Measurements from ENCODE around the gene ACTL7A. TPM values are rescaled to one million over a fixed set of nuclear protein-coding genes. Genes with fewer than 3 reads are reported as not detected.
"Not testable (repeated sequence)": the region's sequence is repeated elsewhere in the genome, so short reads cannot be mapped to it uniquely, and the experiment has no call there.

ACTL7A gene, protein sequence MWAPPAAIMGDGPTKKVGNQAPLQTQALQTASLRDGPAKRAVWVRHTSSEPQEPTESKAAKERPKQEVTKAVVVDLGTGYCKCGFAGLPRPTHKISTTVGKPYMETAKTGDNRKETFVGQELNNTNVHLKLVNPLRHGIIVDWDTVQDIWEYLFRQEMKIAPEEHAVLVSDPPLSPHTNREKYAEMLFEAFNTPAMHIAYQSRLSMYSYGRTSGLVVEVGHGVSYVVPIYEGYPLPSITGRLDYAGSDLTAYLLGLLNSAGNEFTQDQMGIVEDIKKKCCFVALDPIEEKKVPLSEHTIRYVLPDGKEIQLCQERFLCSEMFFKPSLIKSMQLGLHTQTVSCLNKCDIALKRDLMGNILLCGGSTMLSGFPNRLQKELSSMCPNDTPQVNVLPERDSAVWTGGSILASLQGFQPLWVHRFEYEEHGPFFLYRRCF
- total RNA-seq (2014; rRNA removed; shearing (Covaris generic); ENCODE audit: low replicate concordance) = not detected in 2 replicates

- no peaks in the 10 kb centered on the region for H3K36me3 ChIP-seq
- H3K9me3 ChIP-seq = no peaks in the 10 kb centered on the region
- H3K4me3 ChIP-seq = no peak within 1 kb of the TSS
- no peak for DNase-seq
- no peaks in the 10 kb centered on the region for H3K27me3 ChIP-seq
Measured at GRCh38 chr9:108861997-108862396, at the start of gene ACTL7A. Gene ACTL7A, plus strand, starts transcription at chr9:108862266. Its CDS starts 57 bp downstream, at chr9:108862323.

DNA sequence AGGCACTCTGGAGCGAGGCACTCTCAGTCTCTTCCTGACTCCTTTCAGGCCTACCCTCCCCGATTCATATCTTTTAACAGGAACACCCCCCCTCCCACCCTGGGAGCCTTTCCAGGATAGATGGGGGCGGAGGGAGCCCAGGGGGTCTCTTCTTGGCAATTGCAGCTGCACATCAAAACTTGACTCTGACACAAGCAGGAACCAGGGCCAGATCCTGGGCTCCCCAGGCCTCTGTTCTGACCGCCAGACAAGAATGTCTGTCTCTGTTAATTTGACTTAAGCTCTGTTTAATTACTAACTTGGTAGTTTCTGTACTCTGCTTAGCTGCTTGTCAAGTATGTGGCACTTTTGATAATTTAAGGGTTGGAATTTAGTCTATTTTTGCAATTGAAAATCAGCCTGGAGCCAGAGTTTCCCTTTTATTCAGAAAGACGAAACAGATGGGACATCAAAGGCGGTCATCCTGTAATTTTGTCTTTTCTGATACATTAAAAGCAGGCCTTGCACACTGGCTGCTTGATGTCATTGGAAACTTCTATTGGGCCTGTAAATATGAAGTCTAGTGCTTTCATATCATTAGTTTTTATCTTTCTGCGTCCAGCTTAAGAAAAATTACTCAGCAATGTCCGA is 49.6 kb upstream of the ACTL7A start:
- DNase-seq = no peak
- Histone ChIP-seq H3K9me3 (no peaks in the 10 kb centered on the region), H3K27me3 (0 out of 2 replicates have a peak, but pooled peaks cover 1% of the 10 kb centered on the region), H3K4me3 (no peak overlapping the region), H3K36me3 (no peaks in the 10 kb centered on the region)

DNA sequence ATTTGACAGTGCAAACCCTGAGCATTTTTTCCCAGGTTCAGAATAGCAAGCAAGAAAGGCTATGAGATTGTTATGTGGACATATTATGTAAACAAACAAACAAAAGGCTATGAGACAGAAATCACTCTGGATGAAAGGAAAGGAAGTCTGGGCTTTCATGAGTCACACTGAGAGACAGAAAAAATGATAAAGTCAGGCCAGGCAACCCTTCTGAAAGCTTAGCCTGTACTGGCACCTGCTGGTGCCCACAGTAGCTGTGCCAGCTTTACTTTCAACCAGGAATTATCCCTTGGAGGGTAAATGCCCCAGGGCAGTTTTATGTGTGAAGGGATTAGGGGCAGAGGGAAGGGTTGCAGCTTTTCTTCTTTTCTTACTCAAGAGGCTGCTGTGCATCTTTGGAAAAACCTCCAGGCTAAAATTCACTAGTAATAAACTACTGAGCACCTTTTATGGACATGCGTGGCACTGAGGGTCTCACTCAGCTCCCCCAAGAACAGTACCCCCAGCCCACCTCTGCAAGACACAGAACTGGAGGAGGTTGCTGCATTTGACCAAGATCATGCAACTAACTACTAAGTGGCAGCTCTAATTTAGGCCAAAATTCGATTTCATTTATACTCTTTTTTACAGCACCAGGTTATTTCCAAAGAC is 48.0 kb upstream of the ACTL7A start:
- Histone ChIP-seq H3K36me3 (no peaks in the 10 kb centered on the region), H3K27me3 (no peaks in the 10 kb centered on the region), H3K9me3 (no peaks in the 10 kb centered on the region), H3K4me3 (no peak overlapping the region)
- DNase-seq = peak; percentile 66

- H3K4me3 ChIP-seq = no peak overlapping the region
- no peak for DNase-seq
- H3K27me3 ChIP-seq = no peaks in the 10 kb centered on the region
- no peaks in the 10 kb centered on the region for H3K9me3 ChIP-seq
- H3K36me3 ChIP-seq = no peaks in the 10 kb centered on the region
Measured at GRCh38 chr9:108815156-108815555, 46.9 kb upstream of the ACTL7A start.

DNA sequence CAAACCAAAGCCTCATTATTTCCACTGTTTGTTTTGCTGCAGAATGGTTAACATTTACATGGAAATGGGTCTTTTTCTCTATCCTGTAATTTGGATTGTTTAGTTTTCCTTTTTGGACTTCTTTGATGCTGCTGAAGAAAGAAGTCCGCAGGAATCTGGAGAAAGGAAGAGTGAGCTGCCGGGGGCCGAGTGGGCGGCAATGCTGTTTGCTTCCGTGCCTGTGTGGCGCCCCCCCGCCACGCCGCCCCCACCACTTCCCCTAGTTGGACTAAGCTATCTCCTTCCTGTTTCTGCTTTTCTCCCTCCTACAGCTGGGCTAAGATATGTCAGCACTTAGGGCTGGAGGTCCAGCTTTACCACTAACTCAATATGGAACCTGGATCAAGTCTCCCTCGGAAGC is 46.0 kb upstream of the ACTL7A start:
- no peaks in the 10 kb centered on the region for H3K36me3 ChIP-seq
- H3K4me3 ChIP-seq = no peak overlapping the region
- H3K27me3 ChIP-seq = no peaks in the 10 kb centered on the region
- no peaks in the 10 kb centered on the region for H3K9me3 ChIP-seq
- DNase-seq = no peak

DNA sequence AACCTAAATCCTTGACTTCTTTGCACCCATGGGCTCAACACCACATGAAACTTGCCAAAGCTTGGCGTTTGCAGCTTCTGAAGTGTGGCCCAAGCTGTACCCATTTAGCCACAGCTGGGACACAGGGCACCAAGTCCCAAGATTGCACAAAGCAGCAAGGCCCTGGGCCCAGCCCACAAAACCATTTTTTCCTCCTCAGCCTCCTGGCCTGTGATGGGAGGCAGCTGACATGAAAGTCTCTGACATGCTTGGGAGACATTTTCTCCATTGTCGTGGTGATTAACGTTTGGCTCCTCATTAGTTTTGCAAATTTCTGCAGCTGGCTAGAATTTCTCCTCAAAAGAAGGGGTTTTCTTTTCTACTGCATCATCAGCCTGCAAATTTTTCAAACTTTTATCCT is 38.2 kb upstream of the ACTL7A start:
- DNase-seq = no peak
- Histone ChIP-seq H3K4me3 (no peak overlapping the region), H3K36me3 (no peaks in the 10 kb centered on the region), H3K27me3 (peaks cover 3% of the 10 kb centered on the region; the same call in 1 of the 2 replicates), H3K9me3 (no peaks in the 10 kb centered on the region)

- H3K36me3 ChIP-seq = no peaks in the 10 kb centered on the region
- no peak for DNase-seq
- no peak overlapping the region for H3K4me3 ChIP-seq
- H3K27me3 ChIP-seq = peaks cover 3% of the 10 kb centered on the region; the same call in 1 of the 2 replicates
- no peaks in the 10 kb centered on the region for H3K9me3 ChIP-seq
Measured at GRCh38 chr9:108830272-108830671, 31.8 kb upstream of the ACTL7A start.

DNA sequence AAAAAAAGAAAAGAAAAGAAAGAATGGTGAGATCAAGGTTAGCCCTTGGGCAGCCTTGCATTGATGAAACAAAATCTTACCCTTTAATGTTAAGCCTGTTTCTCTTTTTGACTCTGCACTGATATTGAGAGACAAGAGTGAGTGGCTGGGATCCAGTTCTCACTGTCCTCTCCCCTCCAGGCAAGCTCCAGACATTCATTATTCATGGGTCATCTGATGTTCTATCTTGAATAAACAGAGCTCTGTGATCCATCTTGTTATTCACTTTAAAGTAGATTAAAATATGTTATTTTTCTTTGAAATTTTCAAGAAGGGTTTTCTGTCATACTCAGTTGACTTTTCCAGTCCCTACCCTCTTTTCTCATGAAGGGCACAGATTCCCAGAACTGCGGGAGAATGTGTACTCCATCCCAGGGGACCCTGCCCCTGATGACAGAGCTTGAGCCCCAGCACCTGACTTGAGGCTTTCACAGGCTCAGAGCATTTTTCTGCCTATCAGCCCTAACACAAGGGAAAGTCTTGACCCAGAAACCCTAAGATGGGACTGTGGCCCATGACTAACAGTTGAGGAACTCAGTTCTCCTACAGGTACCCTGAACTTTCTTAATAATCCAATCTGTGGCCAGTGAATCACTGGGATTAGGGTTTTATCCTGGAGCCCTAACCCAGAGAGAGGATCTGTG is 30.4 kb upstream of the ACTL7A start:
- no peaks in the 10 kb centered on the region for H3K27me3 ChIP-seq
- DNase-seq = no peak
- no peak overlapping the region for H3K4me3 ChIP-seq
- H3K36me3 ChIP-seq = no peaks in the 10 kb centered on the region
- no peaks in the 10 kb centered on the region for H3K9me3 ChIP-seq

GRCh38 chr9:108832179-108832500 is 29.9 kb upstream of the ACTL7A start:
- no peaks in the 10 kb centered on the region for H3K36me3 ChIP-seq
- no peak overlapping the region for H3K4me3 ChIP-seq
- no peaks in the 10 kb centered on the region for H3K27me3 ChIP-seq
- DNase-seq = no peak
- H3K9me3 ChIP-seq = no peaks in the 10 kb centered on the region

DNA sequence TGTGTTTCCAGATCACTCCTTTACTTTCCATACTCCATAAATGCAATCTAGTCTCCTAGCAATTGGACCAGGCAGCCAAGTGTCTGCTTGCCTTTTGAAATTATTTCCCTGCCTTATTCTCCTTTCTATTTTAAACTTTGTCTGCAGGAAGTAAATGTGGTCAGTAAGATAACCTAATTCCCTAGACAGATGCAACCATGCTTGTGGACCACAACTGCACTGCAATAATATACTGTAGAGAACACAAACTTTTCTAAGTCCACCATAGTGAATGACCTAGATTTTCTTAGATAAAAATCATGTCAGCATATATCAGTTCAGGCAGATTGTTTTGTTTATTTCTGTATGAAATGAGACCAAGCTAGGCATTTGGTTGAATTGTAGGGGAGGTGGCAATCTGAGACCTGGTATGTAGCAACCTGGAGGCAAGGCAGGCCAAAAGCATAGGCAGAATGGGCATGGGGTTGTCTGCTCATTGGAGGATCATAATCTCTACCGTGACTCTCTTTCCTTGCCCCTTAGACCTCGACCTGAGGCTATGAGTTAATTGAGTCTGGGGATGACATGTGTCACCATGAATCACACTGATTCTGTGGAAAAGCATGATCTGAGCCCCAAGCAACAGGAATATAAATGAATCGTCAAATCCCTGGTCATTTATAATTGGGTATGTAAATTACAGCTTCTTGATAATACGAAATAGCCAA is 27.0 kb upstream of the ACTL7A start:
- no peaks in the 10 kb centered on the region for H3K27me3 ChIP-seq
- DNase-seq = no peak
- no peak overlapping the region for H3K4me3 ChIP-seq
- H3K9me3 ChIP-seq = no peaks in the 10 kb centered on the region
- no peaks in the 10 kb centered on the region for H3K36me3 ChIP-seq

DNA sequence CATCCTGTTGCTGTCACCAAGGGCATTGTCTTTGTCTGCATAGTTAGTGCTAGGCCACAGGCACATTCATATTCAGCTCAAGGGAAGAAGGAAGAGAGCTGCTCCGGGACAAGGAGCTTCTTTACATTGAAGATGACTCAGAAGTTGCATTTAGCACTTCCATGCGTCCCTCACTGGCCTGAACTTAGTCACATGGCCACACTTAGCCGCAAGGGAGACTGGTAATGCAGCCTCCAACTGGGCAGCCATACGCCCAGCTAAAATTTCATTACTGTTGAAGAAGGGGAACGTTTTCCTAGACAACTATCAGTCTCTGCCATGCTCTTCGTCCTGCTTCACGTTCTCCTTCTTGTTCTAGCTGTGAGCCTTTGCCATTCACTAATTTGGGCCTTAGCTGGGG is 26.2 kb upstream of the ACTL7A start:
- DNase-seq = no peak
- Histone ChIP-seq H3K4me3 (no peak overlapping the region), H3K27me3 (no peaks in the 10 kb centered on the region), H3K9me3 (no peaks in the 10 kb centered on the region), H3K36me3 (no peaks in the 10 kb centered on the region)

- no peaks in the 10 kb centered on the region for H3K27me3 ChIP-seq
- H3K4me3 ChIP-seq = no peak overlapping the region
- no peaks in the 10 kb centered on the region for H3K36me3 ChIP-seq
- DNase-seq = no peak
- no peaks in the 10 kb centered on the region for H3K9me3 ChIP-seq
Measured at GRCh38 chr9:108836319-108836718, 25.7 kb upstream of the ACTL7A start.

DNA sequence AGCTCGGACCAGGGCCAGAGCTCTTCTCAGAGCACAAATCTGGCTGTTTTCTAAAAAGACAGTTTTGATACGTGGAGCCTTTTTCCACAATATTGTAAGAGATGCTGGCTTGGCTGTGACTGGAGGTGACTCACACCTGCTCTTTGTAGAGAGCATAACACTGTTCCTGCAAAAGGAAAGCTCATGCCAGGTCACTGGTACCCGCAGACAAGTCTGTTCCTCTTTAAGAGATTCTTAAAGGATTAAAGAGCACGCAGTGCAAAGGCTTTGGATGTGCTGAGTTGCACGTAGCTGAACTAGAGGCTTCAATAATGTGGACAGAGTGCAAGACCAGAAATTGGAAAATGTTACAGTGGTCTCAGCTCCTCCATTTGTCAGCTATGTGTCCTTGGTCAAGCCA is 25.3 kb upstream of the ACTL7A start:
- Histone ChIP-seq H3K9me3 (no peaks in the 10 kb centered on the region), H3K27me3 (no peaks in the 10 kb centered on the region), H3K4me3 (no peak overlapping the region), H3K36me3 (no peaks in the 10 kb centered on the region)
- peak; percentile 67 for DNase-seq

- Histone ChIP-seq H3K36me3 (no peaks in the 10 kb centered on the region), H3K27me3 (no peaks in the 10 kb centered on the region), H3K4me3 (no peak overlapping the region), H3K9me3 (no peaks in the 10 kb centered on the region)
- DNase-seq = no peak
Measured at GRCh38 chr9:108837530-108837929, 24.5 kb upstream of the ACTL7A start.

DNA sequence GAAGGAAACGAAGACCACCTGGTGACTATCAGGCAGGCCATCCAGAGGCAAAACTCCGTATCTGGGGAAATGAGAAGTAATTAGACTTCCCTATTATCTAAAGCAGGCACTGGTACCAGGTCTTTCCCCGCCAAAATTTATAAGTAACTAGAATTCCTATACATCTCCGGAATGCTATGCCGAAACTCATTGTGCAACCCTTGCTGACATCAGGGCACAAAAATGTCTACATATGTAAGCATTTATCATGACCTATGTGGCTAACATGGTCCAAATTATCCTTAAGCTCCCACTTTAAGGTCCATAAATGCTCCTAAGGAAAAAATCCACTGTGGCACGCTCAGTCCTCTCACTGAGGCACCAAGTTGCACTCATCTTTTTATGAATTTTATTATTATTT is 24.0 kb upstream of the ACTL7A start:
- Histone ChIP-seq H3K4me3 (no peak overlapping the region), H3K36me3 (no peaks in the 10 kb centered on the region), H3K9me3 (no peaks in the 10 kb centered on the region), H3K27me3 (no peaks in the 10 kb centered on the region)
- peak; percentile 13 for DNase-seq

GRCh38 chr9:108839561-108839960 is 22.5 kb upstream of the ACTL7A start:
- H3K27me3 ChIP-seq, H3K36me3 ChIP-seq, DNase-seq, H3K9me3 ChIP-seq, H3K4me3 ChIP-seq: not testable (repeated sequence)

Measured in MG63 (cell line).